NCI-H1048 (cell line): ENCODE results near the gene SNF8.

ENCODE experiments used
- DNase-seq: peaks from one replicate; lab custom pipeline; 2025; lab: John Stamatoyannopoulos, UW

SNF8 gene

DNA sequence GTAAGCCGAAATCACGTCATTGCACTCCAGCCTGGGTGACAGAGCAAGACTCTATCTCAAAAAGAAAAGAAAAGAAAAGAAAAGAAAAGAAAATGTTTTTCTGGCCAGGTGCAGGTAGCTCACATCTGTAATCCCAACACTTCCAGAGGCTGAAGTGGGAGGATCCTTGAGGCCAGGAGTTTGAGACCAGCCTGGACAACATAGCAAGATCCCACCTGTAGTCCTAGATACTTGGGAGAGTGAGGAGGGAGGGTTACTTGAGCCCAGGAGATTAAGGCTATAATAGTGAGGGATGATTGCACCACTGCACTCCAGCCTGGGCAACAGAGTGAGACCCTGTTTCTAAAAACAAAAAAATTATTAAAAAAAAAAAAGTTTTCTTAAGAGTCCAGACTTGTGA is 54.6 kb downstream of the SNF8 start:
- DNase-seq = no peak

DNA sequence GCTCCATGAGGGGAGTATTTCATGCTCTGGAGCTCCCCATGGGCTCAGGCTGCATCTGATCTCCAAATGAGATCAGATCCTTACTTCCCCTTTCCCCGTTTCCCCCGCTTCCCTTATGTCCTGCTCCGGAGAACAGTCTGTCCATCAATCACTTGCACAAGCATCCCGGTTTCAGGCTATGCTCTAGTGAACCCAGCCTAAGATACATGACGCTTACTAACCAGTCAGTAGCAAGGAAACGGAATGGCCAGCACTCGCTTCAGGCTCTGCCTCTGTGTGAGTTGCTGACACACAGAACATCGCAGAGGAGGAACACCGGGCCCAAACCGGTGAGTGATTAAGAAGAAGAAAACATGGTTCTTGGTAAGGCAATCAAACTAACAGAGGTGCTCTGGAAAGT is 61.5 kb downstream of the SNF8 start:
- DNase-seq = no peak

DNA sequence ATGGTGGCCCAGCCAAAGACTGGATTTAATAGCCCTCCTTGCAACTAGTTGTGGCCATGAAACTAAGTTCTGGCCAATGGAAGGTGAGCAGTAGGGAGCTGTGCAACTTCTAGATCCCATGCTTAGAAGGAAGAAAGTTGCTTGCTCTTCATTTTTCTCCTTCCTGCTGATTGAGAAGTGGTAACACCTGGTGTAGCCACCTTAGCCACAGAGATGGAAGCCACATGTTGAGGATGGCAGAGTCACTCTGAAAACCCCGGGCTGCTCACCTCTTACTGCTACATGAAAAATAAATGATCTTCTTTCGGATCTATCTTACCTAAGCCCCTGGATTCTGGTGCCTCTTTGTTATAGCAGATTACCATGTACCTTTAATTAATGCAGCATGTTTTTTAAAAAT is 62.4 kb downstream of the SNF8 start:
- no peak for DNase-seq
